K562 (cell line): Measurements from ENCODE around the gene BMF. TPM values are rescaled to one million over a fixed set of nuclear protein-coding genes. Genes with fewer than 3 reads are reported as not detected.

Experiments used
- ATF1 ChIP-seq, 2 experiments: fragments of 450-650 bp in 1 of 2; IDR thresholded peaks; 2 replicates each; pipeline ENCODE4 v1.6.1; 2016; ENCODE audit warnings: missing compliant biosample characterization in 1 of 2, missing genetic modification characterization in 1 of 2
- EP300 ChIP-seq: IDR thresholded peaks from 2 replicates; pipeline ENCODE4 v1.6.1; 2012; ENCODE audit warnings: low read length, improper control_type of control experiment
- HOXB6 ChIP-seq: fragments of 250-450 bp; sonication (Bioruptor Pico); IDR thresholded peaks from 2 replicates; pipeline ENCODE4 v1.5.1; 2022; ENCODE audit warnings: mild to moderate bottlenecking, borderline replicate concordance
- MAFF ChIP-seq: IDR thresholded peaks from 2 replicates; pipeline ENCODE4 v1.6.1; 2012; ENCODE audit warnings: low read length, improper control_type of control experiment
- NCOR1 ChIP-seq: fragments of 450-650 bp; IDR thresholded peaks from 2 replicates; pipeline ENCODE4 v1.6.1; 2016; ENCODE audit warnings: mild to moderate bottlenecking, moderate library complexity
- SOX6 ChIP-seq: fragments of 450-650 bp; IDR thresholded peaks from 2 replicates; pipeline ENCODE4 v1.6.1; 2014; ENCODE audit warnings: mild to moderate bottlenecking
- ZC3H4 ChIP-seq: sonication (generic); formaldehyde crosslinking; IDR thresholded peaks from 2 replicates; pipeline ENCODE4 v1.9.0; 2021; ENCODE audit warnings: missing genetic modification reagents, borderline replicate concordance
- polyA plus RNA-seq, 8 experiments: library from polyadenylated mRNA; depleted of rRNA in 4 of 8; stranded (reverse) in 5 of 8; unstranded in 3 of 8; fragments of >200 nt; fragmentation: Nextera tagmentation in 2 of 8; fragmentation: Illumina TruSeq in 1 of 8; extraction: Ambion mirVana in 2 of 8; extraction: Trizol in 1 of 8; gene quantifications; 2 replicates each; pipeline versions ENCODE4 v1.2.1 to v1.2.3, GENCODE V29; 2011 to 2014; ENCODE audit warnings: inconsistent platforms in 1 of 8, missing spikeins in 1 of 8
- total RNA-seq, 7 experiments: library from RNA; depleted of rRNA in 6 of 7; stranded (reverse); fragments of >200 nt in 6 of 7; fragmentation: Illumina TruSeq in 2 of 7; extraction: Trizol in 2 of 7; gene quantifications; 2 replicates each; pipeline versions ENCODE4 v1.2.1 to v1.2.3, GENCODE V29; 2011 to 2021; ENCODE audit warnings: low replicate concordance in 1 of 7
- TF ChIP-seq, protein P1 (sequence below), 3 experiments: IDR thresholded peaks in 2 of 3; conservative IDR thresholded peaks in 1 of 3; 2 replicates each; pipeline ENCODE4 v1.5.1; 2011 to 2012; ENCODE audit warnings: low read length in 3 of 3, mild to moderate bottlenecking in 3 of 3, control low read depth in 2 of 3, improper control_type of control experiment in 1 of 3, inconsistent platforms in 1 of 3, low read depth in 1 of 3, mixed read lengths in 1 of 3, moderate library complexity in 1 of 3; ENCODE audit not compliant: insufficient read depth in 2 of 3
- TF ChIP-seq, protein P2 (sequence below): fragments of 450-650 bp; IDR thresholded peaks from 2 replicates; pipeline ENCODE4 v1.6.1; 2017; ENCODE audit warnings: mild to moderate bottlenecking, moderate library complexity
- TF ChIP-seq, protein P3 (sequence below), 2 experiments: fragments of 450-650 bp; IDR thresholded peaks; 2 replicates each; pipeline ENCODE4 v1.6.1; 2018; ENCODE audit warnings: mild to moderate bottlenecking in 2 of 2, low read depth in 1 of 2; ENCODE audit not compliant: partially characterized antibody in 2 of 2

Gene BMF
- total and polyA plus RNA-seq, 9 of the 15 experiments (the other 6 are each of a cell fraction or from before 2014, with no cell fraction given), result 0.25 to 0.91 (median 0.59) TPM; not detected in 2

DNA sequence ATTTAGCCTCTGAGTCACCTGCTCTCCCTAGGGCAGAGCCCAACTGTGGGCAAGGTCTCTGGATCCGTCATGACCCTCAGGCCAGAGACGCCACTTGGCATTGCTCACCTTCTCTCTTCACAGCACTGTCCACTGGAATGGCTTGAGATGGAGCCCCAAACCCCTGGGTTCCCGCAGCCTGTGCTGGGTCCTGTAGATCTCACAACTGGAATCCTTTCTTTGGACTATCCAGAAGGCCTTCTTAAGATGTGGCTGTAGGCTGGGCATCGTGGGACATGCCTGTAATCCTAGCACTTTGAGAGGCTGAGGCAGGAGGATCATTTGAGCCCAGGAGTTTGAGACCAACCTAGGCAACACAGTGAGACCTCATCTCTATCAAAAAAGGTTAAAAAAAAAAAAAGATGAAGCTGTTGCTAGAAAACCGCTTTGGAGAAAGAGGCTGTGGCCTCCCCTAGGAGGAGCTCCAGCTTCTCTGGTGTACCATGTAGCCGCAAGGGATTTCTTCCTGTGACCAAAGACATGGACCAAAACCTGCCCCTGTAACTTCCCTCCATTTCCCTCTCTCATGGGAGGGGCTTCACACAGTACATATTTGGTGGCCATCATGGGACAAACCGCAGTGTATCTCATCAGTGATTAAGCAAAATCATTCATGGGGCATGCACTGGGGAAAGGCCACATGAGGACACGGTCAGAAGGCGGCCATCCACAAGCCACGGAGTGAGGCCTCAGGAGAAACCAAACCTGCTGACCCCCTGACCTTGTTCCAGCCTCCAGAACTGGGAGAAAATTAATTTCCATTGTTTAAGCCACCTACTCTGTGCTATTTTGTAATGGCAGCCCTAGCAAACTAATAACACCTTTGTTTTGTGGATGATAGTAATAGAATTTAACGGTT is 28.9 kb upstream of the BMF start (continued):
- TF ChIP-seq, protein P1, sequence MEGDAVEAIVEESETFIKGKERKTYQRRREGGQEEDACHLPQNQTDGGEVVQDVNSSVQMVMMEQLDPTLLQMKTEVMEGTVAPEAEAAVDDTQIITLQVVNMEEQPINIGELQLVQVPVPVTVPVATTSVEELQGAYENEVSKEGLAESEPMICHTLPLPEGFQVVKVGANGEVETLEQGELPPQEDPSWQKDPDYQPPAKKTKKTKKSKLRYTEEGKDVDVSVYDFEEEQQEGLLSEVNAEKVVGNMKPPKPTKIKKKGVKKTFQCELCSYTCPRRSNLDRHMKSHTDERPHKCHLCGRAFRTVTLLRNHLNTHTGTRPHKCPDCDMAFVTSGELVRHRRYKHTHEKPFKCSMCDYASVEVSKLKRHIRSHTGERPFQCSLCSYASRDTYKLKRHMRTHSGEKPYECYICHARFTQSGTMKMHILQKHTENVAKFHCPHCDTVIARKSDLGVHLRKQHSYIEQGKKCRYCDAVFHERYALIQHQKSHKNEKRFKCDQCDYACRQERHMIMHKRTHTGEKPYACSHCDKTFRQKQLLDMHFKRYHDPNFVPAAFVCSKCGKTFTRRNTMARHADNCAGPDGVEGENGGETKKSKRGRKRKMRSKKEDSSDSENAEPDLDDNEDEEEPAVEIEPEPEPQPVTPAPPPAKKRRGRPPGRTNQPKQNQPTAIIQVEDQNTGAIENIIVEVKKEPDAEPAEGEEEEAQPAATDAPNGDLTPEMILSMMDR (IDR thresholded peaks at IDR 0.05 in 2 of 3, conservative IDR thresholded peaks at IDR 0.05 in 1 of 3; ENCODE audit: insufficient read depth in 2 of 3, low read depth in 1 of 3, low read length in 3 of 3), result peak in 2 of 3 experiments; percentile 39 to 46; a peak in 5 of 6 replicates
- TF ChIP-seq, protein P2, sequence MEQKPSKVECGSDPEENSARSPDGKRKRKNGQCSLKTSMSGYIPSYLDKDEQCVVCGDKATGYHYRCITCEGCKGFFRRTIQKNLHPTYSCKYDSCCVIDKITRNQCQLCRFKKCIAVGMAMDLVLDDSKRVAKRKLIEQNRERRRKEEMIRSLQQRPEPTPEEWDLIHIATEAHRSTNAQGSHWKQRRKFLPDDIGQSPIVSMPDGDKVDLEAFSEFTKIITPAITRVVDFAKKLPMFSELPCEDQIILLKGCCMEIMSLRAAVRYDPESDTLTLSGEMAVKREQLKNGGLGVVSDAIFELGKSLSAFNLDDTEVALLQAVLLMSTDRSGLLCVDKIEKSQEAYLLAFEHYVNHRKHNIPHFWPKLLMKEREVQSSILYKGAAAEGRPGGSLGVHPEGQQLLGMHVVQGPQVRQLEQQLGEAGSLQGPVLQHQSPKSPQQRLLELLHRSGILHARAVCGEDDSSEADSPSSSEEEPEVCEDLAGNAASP, result peak; percentile 95
- TF ChIP-seq, protein P3, sequence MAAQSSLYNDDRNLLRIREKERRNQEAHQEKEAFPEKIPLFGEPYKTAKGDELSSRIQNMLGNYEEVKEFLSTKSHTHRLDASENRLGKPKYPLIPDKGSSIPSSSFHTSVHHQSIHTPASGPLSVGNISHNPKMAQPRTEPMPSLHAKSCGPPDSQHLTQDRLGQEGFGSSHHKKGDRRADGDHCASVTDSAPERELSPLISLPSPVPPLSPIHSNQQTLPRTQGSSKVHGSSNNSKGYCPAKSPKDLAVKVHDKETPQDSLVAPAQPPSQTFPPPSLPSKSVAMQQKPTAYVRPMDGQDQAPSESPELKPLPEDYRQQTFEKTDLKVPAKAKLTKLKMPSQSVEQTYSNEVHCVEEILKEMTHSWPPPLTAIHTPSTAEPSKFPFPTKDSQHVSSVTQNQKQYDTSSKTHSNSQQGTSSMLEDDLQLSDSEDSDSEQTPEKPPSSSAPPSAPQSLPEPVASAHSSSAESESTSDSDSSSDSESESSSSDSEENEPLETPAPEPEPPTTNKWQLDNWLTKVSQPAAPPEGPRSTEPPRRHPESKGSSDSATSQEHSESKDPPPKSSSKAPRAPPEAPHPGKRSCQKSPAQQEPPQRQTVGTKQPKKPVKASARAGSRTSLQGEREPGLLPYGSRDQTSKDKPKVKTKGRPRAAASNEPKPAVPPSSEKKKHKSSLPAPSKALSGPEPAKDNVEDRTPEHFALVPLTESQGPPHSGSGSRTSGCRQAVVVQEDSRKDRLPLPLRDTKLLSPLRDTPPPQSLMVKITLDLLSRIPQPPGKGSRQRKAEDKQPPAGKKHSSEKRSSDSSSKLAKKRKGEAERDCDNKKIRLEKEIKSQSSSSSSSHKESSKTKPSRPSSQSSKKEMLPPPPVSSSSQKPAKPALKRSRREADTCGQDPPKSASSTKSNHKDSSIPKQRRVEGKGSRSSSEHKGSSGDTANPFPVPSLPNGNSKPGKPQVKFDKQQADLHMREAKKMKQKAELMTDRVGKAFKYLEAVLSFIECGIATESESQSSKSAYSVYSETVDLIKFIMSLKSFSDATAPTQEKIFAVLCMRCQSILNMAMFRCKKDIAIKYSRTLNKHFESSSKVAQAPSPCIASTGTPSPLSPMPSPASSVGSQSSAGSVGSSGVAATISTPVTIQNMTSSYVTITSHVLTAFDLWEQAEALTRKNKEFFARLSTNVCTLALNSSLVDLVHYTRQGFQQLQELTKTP (IDR thresholded peaks at IDR 0.05; ENCODE audit: low read depth in 1 of 2, partially characterized antibody in 2 of 2), result no peak
- TF ChIP-seq NCOR1 (peak; percentile 13; the same call in 1 of the 2 replicates), ATF1 (CRISPR knock-in tag; IDR thresholded peaks at IDR 0.05) (no peak), ATF1 (tag; IDR thresholded peaks at IDR 0.05) (0 out of 2 replicates have a peak, but pooled peaks have one; percentile 18), SOX6 (peak; percentile 32; the same call in 1 of the 2 replicates), HOXB6 (CRISPR knock-in tag) (no peak), EP300 (peak; percentile 43; the same call in 1 of the 2 replicates), ZC3H4 (no peak), MAFF (peak; percentile 56; the same call in 1 of the 2 replicates)
- TF ChIP-seq, all 486 proteins: peak for 46
